GM21360 (cell line): ENCODE results near the gene TDRD9.
"Not testable (repeated sequence)": the region's sequence is repeated elsewhere in the genome, so short reads cannot be mapped to it uniquely, and the experiment has no call there.

Experiments
- ATAC-seq: cut with Tn5 transposase; IDR thresholded peaks from one replicate; pipeline ENCODE4 v1.9.1; 2021; ENCODE audit warnings: mild to moderate bottlenecking, moderate library complexity; ENCODE audit not compliant: unreplicated experiment

TDRD9 gene

GRCh38 chr14:103974575-103974974, 46.3 kb downstream of the TDRD9 start:
- no peak for ATAC-seq

GRCh38 chr14:103980623-103981238, 52.5 kb downstream of the TDRD9 start:
- ATAC-seq = not testable (repeated sequence)

GRCh38 chr14:103984196-103984595, 55.9 kb downstream of the TDRD9 start:
- ATAC-seq = no peak

GRCh38 chr14:103989034-103989433, 60.8 kb downstream of the TDRD9 start:
- no peak for ATAC-seq

GRCh38 chr14:103989964-103990363, 61.7 kb downstream of the TDRD9 start:
- no peak for ATAC-seq

GRCh38 chr14:103994535-103995184, 66.4 kb downstream of the TDRD9 start:
- no peak for ATAC-seq

GRCh38 chr14:103995876-103996275, 67.6 kb downstream of the TDRD9 start:
- no peak for ATAC-seq

- ATAC-seq = no peak
Measured at GRCh38 chr14:103997391-103997790, 69.1 kb downstream of the TDRD9 start.

GRCh38 chr14:103998027-103998426, 69.8 kb downstream of the TDRD9 start:
- no peak for ATAC-seq

GRCh38 chr14:103999795-104000440, 71.7 kb downstream of the TDRD9 start:
- no peak for ATAC-seq

- ATAC-seq = no peak
Measured at GRCh38 chr14:104001003-104001402, 72.7 kb downstream of the TDRD9 start.

GRCh38 chr14:104003616-104004015, 75.4 kb downstream of the TDRD9 start:
- no peak for ATAC-seq

GRCh38 chr14:104004849-104005248, 76.6 kb downstream of the TDRD9 start:
- ATAC-seq = no peak

GRCh38 chr14:104005489-104005888, 77.2 kb downstream of the TDRD9 start:
- ATAC-seq = no peak

- no peak for ATAC-seq
Measured at GRCh38 chr14:104007121-104007520, 78.9 kb downstream of the TDRD9 start.

- no peak for ATAC-seq
Measured at GRCh38 chr14:104009297-104009696, 81.0 kb downstream of the TDRD9 start.

GRCh38 chr14:104011824-104012517, 83.7 kb downstream of the TDRD9 start:
- ATAC-seq = no peak

GRCh38 chr14:104014764-104015163, 86.5 kb downstream of the TDRD9 start:
- no peak for ATAC-seq

- no peak for ATAC-seq
Measured at GRCh38 chr14:104016873-104017650, 88.8 kb downstream of the TDRD9 start.

- no peak for ATAC-seq
Measured at GRCh38 chr14:104019029-104019428, 90.8 kb downstream of the TDRD9 start.

- ATAC-seq = no peak
Measured at GRCh38 chr14:104019806-104020205, 91.5 kb downstream of the TDRD9 start.
